Renal pelvis (tissue), 4 donors: ENCODE measurements around the gene CCNG1. TPM values are rescaled to one million over a fixed set of nuclear protein-coding genes. Genes with fewer than 3 reads are reported as not detected.

ENCODE experiments used
- DNase-seq: peaks from one replicate; pipeline ENCODE4 v3.0.0-alpha.2; 2013
- polyA plus RNA-seq, 3 donors: library from polyadenylated mRNA; unstranded; fragments of 120-200 nt; gene quantifications; one replicate each; pipeline ENCODE4 v1.2.1, GENCODE V29; 2013; ENCODE audit not compliant: insufficient read length in 3 of 3

The CCNG1 gene
- polyA plus RNA-seq, 3 donors = 183 to 206 (median 185) TPM

DNA sequence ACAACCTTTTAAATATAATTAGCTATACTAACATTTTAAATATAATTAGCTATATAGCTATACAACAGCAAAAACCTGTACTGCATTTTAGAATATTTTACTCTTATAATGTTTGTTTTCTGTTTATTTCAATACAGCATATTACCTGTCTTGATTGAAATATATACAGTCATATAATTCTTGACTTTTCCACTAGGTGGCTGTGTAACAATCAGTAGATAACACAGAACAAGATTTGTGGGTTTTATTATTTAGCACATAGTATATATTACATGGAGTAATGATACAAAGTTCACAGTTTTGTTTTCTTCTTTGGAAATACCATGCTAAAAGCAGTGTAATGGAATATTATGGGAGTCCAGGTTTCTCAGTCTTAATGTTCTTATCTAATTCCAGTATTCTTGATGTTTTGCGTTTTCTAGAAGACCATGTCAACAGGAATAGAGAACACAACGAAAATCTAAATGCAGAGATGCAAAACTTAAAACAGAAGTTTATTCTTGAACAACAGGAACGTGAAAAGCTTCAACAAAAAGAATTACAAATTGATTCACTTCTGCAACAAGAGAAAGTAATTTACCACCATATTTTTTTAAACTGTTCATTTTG is 36.3 kb downstream of the CCNG1 start:
- no peak for DNase-seq

DNA sequence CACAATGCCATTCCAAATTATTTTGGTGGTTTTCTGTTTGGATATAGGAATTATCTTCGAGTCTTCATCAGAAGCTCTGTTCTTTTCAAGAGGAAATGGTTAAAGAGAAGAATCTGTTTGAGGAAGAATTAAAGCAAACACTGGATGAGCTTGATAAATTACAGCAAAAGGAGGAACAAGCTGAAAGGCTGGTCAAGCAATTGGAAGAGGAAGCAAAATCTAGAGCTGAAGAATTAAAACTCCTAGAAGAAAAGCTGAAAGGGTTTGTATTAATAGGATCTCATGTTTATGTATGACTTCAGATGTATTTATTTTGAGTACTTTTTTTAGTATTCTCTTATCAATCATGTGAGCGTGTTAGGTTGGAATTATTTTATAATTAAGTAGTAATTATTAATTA is 38.0 kb downstream of the CCNG1 start:
- no peak for DNase-seq

DNA sequence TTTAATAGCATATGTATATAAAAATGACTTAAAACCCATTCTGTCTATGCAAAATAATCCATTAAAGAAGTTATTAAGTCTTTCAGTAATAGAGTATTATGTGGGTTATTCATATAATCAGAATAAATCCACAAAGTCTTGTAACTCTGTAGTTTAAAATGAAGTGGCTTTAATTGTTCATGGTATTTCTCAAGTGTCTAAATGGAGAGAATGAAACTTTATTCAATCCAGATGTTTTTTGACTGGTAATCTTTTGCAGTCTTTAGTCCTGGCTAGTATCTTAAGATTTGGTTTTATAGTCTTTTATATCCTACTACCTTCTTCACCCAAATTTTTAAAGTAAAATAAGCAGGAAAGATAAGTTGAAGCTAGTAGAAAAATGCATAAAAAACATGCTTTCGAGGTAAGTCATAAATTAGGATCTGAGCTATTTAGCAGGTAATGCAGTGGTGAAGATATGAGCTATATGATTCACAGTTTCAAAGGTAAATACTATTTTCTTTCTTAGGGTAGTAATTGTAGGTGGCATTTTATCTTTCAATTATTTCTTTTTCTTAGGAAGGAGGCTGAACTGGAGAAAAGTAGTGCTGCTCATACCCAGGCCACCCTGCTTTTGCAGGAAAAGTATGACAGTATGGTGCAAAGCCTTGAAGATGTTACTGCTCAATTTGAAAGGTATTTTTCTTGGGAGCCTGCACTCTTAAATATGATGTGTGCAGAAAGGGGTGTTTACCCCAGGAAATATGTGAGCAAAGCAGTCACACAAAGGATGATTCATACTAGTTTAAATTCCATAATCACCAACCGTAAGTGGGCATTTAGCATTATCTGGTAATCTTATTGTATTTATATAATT is 41.0 kb downstream of the CCNG1 start:
- DNase-seq = no peak

- no peak for DNase-seq
Observed at GRCh38 chr5:163478982-163479271, 41.5 kb downstream of the CCNG1 start.

DNA sequence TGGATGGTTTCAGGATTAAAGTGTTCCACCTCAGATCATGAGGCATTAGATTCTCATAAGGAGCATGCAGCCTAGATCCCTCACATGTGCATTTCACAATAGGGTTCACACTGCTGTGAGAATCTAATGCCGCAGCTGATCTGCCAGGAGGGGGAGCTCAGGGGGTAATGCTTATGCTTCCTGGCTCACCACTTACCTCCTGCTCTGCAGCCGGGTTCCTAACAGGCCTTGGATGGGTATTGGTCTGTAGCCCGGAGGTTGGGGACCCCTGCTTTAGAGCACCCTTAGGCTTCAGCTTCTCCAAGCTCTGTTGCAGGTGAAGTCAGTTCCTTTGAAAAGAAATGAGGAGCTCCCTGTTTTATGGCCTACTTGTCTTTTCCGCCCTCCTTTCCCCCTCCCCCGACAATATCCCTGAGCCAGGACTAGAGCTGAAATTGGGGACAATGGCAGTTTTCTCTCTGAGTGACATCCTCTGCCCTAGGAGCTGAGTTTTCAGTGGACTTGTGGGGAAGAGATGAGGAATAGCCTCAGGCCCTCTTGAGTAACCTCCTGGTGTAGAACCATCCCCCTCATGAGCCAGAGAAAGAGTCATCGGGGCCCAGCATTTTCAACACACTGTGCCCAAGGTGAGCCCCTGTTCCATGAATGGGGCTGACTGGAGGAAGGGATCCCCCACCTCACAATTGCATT is 51.8 kb downstream of the CCNG1 start:
- DNase-seq = no peak

DNA sequence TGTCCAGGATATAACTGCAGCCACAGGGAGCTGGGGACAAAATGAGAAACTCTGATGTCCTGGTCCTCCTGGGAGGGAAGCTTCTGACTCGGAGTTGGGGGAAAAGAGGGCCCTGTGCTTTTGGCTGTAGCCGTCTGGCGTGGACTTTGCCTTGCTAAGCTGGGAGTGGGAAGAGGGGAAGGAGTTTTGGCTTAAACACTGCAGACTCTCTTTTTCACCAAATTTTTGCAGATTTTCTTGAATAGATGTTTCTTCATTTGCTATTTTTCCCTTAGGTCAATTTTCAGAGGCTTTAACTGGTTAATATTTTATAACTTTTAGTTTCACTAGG is 52.3 kb downstream of the CCNG1 start:
- no peak for DNase-seq

Other genes starting within 250 kb of the CCNG1 start
- 10 to 100 TPM; 56.0 to 58.0 (median 56.1) TPM for gene NUDCD2, start 22.5 kb downstream of the CCNG1 start, polyA plus RNA-seq
- gene HMMR, start 23.0 kb downstream of the CCNG1 start, polyA plus RNA-seq = 10 to 100 TPM; 18.8 to 21.9 (median 20.7) TPM
- gene MAT2B, start 68.0 kb downstream of the CCNG1 start, polyA plus RNA-seq = 100 to 1,000 TPM; 100 to 114 (median 102) TPM